HCT116 (cell line): ENCODE results near the gene ABTB1. TPM values are rescaled to one million over a fixed set of nuclear protein-coding genes. Genes with fewer than 3 reads are reported as not detected.

Experiments used
- ATAC-seq: fragments of 200-7000 bp; cut with Tn5 transposase; 2 replicates; pipeline ENCODE4 v1.9.1; 2020; ENCODE audit warnings: mild to moderate bottlenecking, moderate library complexity
- BruUV-seq: library from RNA; stranded (reverse); fragments of 400-500 nt; replicated peaks from 2 replicates; lab custom pipeline; 2021; lab: Mats Ljungman, UMichigan
- CTCF ChIA-PET: fragments of 300-600 bp; sonication (Branson Sonifier 250); formaldehyde crosslinking; loops from one replicate; lab custom pipeline; 2021; ENCODE audit warnings: antibody characterized with exemption; lab: Charles Lee
- POLR2A ChIA-PET: fragments of 300-600, 350-600 bp; sonication (Branson Sonifier 250); formaldehyde crosslinking; loops from one replicate; lab custom pipeline; 2021; ENCODE audit warnings: antibody characterized with exemption; lab: Charles Lee
- RAD21 ChIA-PET, 2 experiments: fragments of 300-600 bp; sonication (Branson Sonifier 250); formaldehyde crosslinking; loops; one replicate each; lab custom pipeline; 2023; ENCODE audit warnings: low total read pairs in 2 of 2; ENCODE audit not compliant: uncharacterized antibody in 2 of 2, unreplicated experiment in 2 of 2, low non-redundant PET in 1 of 2; lab: Charles Lee
- DNase-seq: peaks from one replicate; pipeline ENCODE4 v3.0.0-alpha.2; 2010; ENCODE audit warnings: low read depth, low spot score
- H2AFZ ChIP-seq: fragments of 200-600 bp; shearing (Covaris generic), sonication (generic); 2 replicates; pipeline ENCODE4 v1.6.1; 2017; ENCODE audit warnings: low read depth, mixed run types, mixed read lengths, antibody characterized with exemption, low read length; ENCODE audit not compliant: poor library complexity, severe bottlenecking
- H3K27ac ChIP-seq: 2 replicates; pipeline ENCODE4 v1.5.1; 2012; ENCODE audit warnings: low read depth, low read length
- H3K27me3 ChIP-seq: fragments of 200-600 bp; sonication (generic); 2 replicates; pipeline ENCODE4 v1.6.1; 2016; ENCODE audit warnings: mixed run types, low read length, mixed read lengths; ENCODE audit not compliant: insufficient read depth
- H3K36me3 ChIP-seq, 2 experiments: fragments of 200-500 bp in 1 of 2; fragments of 200-600 bp in 1 of 2; sonication (Bioruptor generic) in 1 of 2; sonication (generic) in 1 of 2; 2 replicates each; pipeline versions ENCODE4 v1.5.1 to v1.6.1; 2014 to 2016; ENCODE audit warnings: low read length in 2 of 2, inconsistent platforms in 1 of 2, mixed read lengths in 1 of 2, mixed run types in 1 of 2; ENCODE audit not compliant: insufficient read depth in 2 of 2, control insufficient read depth in 1 of 2
- H3K4me1 ChIP-seq, 2 experiments: fragments of 200-600 bp in 1 of 2; sonication (generic) in 1 of 2; 2 replicates each; pipeline versions ENCODE4 v1.5.1 to v1.6.1; 2012 to 2017; ENCODE audit warnings: low read length in 2 of 2, inconsistent platforms in 1 of 2, mild to moderate bottlenecking in 1 of 2, mixed read lengths in 1 of 2, mixed run types in 1 of 2, moderate library complexity in 1 of 2; ENCODE audit not compliant: insufficient read depth in 2 of 2, control insufficient read depth in 1 of 2
- H3K4me2 ChIP-seq: fragments of 200-600 bp; sonication (generic); 2 replicates; pipeline ENCODE4 v1.6.1; 2017; ENCODE audit warnings: mixed run types, low read length, mixed read lengths
- H3K4me3 ChIP-seq, 2 experiments: fragments of 200-600 bp in 1 of 2; sonication (generic) in 1 of 2; replicated peaks in 1 of 2; 2 replicates each; pipeline ENCODE4 v1.5.1; 2011 to 2016; ENCODE audit warnings: low read length in 2 of 2, control low read depth in 1 of 2, low read depth in 1 of 2, mild to moderate bottlenecking in 1 of 2, mixed read lengths in 1 of 2, mixed run types in 1 of 2
- H3K79me2 ChIP-seq: fragments of 200-600 bp; sonication (generic); 2 replicates; pipeline ENCODE4 v1.6.1; 2017; ENCODE audit warnings: mild to moderate bottlenecking, mixed run types, low read length, moderate library complexity, mixed read lengths; ENCODE audit not compliant: insufficient read depth
- H3K9ac ChIP-seq: fragments of 200-600 bp; sonication (generic); 2 replicates; pipeline ENCODE4 v1.6.1; 2016; ENCODE audit warnings: low read length, mixed read lengths
- H3K9me2 ChIP-seq: fragments of 200-600 bp; sonication (generic), shearing (Covaris generic); 2 replicates; pipeline ENCODE4 v1.6.1; 2017; ENCODE audit warnings: mixed run types, mild to moderate bottlenecking, moderate library complexity; ENCODE audit not compliant: insufficient read depth
- H3K9me3 ChIP-seq, 2 experiments: fragments of 200-500 bp in 1 of 2; fragments of 200-600 bp in 1 of 2; sonication (Bioruptor generic) in 1 of 2; sonication (generic) in 1 of 2; 2 replicates each; pipeline ENCODE4 v1.6.1; 2014 to 2017; ENCODE audit warnings: low read length in 2 of 2, mixed read lengths in 2 of 2, inconsistent platforms in 1 of 2, low read depth in 1 of 2, mild to moderate bottlenecking in 1 of 2, mixed run types in 1 of 2, moderate library complexity in 1 of 2; ENCODE audit not compliant: control insufficient read depth in 1 of 2, insufficient read depth in 1 of 2
- H4K20me1 ChIP-seq: fragments of 200-600 bp; sonication (generic), shearing (Covaris generic); 2 replicates; pipeline ENCODE4 v1.6.1; 2017; ENCODE audit warnings: mixed run types, mild to moderate bottlenecking, moderate library complexity; ENCODE audit not compliant: insufficient read depth
- CBX3 ChIP-seq: IDR thresholded peaks from 2 replicates; pipeline ENCODE4 v1.6.1; 2012; ENCODE audit warnings: low read depth
- EGR1 ChIP-seq: IDR thresholded peaks from 2 replicates; pipeline ENCODE4 v1.6.1; 2012; ENCODE audit warnings: low read depth
- EZH2 ChIP-seq: fragments of 200-600 bp; sonication (generic); IDR thresholded peaks from 2 replicates; pipeline ENCODE4 v1.6.1; 2017; ENCODE audit warnings: antibody characterized with exemption, mixed run types
- EZH2phosphoT487 ChIP-seq: fragments of 200-600 bp; IDR thresholded peaks from 2 replicates; pipeline ENCODE4 v1.6.1; 2018; ENCODE audit warnings: antibody characterized with exemption, borderline replicate concordance
- POLR2A ChIP-seq: IDR thresholded peaks from 2 replicates; pipeline ENCODE4 v1.7.0; 2011; ENCODE audit warnings: borderline replicate concordance; ENCODE audit not compliant: insufficient read depth, insufficient read length; ENCODE audit errors: extremely low read depth
- POLR2AphosphoS5 ChIP-seq: IDR thresholded peaks from 2 replicates; pipeline ENCODE4 v1.6.1; 2011; ENCODE audit warnings: mild to moderate bottlenecking, low read depth, low read length, moderate library complexity
- RAD21 ChIP-seq: IDR thresholded peaks from 2 replicates; pipeline ENCODE4 v1.6.1; 2012; ENCODE audit warnings: low read depth, mild to moderate bottlenecking
- REST ChIP-seq: IDR thresholded peaks from 2 replicates; pipeline ENCODE4 v1.6.1; 2012; ENCODE audit warnings: low read depth
- SIN3A ChIP-seq: IDR thresholded peaks from 2 replicates; pipeline ENCODE4 v1.6.1; 2012; ENCODE audit warnings: low read depth
- YY1 ChIP-seq: IDR thresholded peaks from 2 replicates; pipeline ENCODE4 v1.6.1; 2011; ENCODE audit warnings: low read length, low read depth, moderate library complexity, mild to moderate bottlenecking; ENCODE audit not compliant: insufficient replicate concordance; ENCODE audit errors: extremely low read depth
- ZFX ChIP-seq: fragments of 450-650 bp; IDR thresholded peaks from 2 replicates; pipeline ENCODE4 v1.6.1; 2017
- ZNF274 ChIP-seq: fragments of 200-500 bp; sonication (Bioruptor generic); IDR thresholded peaks from 2 replicates; pipeline ENCODE4 v1.6.1; 2014; ENCODE audit warnings: mild to moderate bottlenecking, low read depth, low read length, inconsistent platforms
- intact Hi-C: fragments of 100-400 bp; cut with micrococcal nuclease; formaldehyde crosslinking; loops from 2 replicates; pipeline ENCODE4 v1.10.0; 2022
- total RNA-seq: library from RNA; stranded (reverse); gene quantifications from one replicate; pipeline ENCODE4 v1.2.1, GENCODE V29; 2021; ENCODE audit not compliant: unreplicated experiment
- TF ChIP-seq, protein P1 (sequence below): IDR thresholded peaks from 2 replicates; pipeline ENCODE4 v1.6.1; 2011; ENCODE audit warnings: mild to moderate bottlenecking, low read length, moderate library complexity; ENCODE audit not compliant: insufficient replicate concordance; ENCODE audit errors: extremely low read depth
- TF ChIP-seq, protein P2 (sequence below): IDR thresholded peaks from 2 replicates; pipeline ENCODE4 v1.6.1; 2012

The ABTB1 gene
- total RNA-seq, 1 experiment from 2014 or later: 19.4 TPM

DNA sequence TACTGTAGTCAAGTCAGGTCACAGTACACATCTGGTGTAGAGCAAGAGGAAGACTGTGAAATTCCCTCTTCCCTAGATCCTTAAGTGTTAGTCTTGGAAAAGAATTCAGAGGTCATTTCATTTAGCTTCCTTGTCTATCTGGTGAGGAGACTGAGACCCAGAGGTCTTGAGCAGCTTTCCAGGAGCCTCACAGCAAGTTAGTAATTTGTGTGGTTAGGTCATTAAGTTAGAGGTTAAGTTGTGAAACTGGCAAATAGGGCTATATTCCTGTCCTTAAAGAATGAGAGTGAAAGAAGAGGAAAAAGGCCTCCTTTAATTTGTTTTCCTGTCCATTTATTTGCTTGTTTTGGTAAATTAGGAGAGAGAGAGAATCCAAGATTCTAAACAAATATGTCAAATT, 34.8 kb upstream of the ABTB1 start:
- H3K4me2 ChIP-seq: no peak overlapping the region
- CTCF ChIA-PET: no interaction called here
- TF ChIP-seq EZH2phosphoT487 (no peak), POLR2A (no peak), ZFX (no peak)
- TF ChIP-seq, protein P1, sequence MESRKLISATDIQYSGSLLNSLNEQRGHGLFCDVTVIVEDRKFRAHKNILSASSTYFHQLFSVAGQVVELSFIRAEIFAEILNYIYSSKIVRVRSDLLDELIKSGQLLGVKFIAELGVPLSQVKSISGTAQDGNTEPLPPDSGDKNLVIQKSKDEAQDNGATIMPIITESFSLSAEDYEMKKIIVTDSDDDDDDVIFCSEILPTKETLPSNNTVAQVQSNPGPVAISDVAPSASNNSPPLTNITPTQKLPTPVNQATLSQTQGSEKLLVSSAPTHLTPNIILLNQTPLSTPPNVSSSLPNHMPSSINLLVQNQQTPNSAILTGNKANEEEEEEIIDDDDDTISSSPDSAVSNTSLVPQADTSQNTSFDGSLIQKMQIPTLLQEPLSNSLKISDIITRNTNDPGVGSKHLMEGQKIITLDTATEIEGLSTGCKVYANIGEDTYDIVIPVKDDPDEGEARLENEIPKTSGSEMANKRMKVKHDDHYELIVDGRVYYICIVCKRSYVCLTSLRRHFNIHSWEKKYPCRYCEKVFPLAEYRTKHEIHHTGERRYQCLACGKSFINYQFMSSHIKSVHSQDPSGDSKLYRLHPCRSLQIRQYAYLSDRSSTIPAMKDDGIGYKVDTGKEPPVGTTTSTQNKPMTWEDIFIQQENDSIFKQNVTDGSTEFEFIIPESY: no peak
- TF ChIP-seq, all 23 proteins: peak for 0
- RAD21 ChIA-PET: no interaction called here
- DNase-seq (no peak), ATAC-seq (no peak)
- BruUV-seq: no TSS peak
- POLR2A ChIA-PET: no interaction called here
- Histone ChIP-seq H3K4me3 (no peak overlapping the region), H3K9me3 (no peaks in the 10 kb centered on the region), H3K4me1 (peaks cover 0 to 4% of the 10 kb centered on the region in 2 experiments; a peak in 1 of 4 replicates), H3K36me3 (no peaks in the 10 kb centered on the region), H3K27me3 (no peaks in the 10 kb centered on the region), H4K20me1 (no peaks in the 10 kb centered on the region), H3K27ac (no peak overlapping the region), H3K9ac (no peak overlapping the region), H3K79me2 (no peaks in the 10 kb centered on the region), H2AFZ (no peak overlapping the region), H3K9me2 (no peaks in the 10 kb centered on the region)
- intact Hi-C loops: no loop called here

DNA sequence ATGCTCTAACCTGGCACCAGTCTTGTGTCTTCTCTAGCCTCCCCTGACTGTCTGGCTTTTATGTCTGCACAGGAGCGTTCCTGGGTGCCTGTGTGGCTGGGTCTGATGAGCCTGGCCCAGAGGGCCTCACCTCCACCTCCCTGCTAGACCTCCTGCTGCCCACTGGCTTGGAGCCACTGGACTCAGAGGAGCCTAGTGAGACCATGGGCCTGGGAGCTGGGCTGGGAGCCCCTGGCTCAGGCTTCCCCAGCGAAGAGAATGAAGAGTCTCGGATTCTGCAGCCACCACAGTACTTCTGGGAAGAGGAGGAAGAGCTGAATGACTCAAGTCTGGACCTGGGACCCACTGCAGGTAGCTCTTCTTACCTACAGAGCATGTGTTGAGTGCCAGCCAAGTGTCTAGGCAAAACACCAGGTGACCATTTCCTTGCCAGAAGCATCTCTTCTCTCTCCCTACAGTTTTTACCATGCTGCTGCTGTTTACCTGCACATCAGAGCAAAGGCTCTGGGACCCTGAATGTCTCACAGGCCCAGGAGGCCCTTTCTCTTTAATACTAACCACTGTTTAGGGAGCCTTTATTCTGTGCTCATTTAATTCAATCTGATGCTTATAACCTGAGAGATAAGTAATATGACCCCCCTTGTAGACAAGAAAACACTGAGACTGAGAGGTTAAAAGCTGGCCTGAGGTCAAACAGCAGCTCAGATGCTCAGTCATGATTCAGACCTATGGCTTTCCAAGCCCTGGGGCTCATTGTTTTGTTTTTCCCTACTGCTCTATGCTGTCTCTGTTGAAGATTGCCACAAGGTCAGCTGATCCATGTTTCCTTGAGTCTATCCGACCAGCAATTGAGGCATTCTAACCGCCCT, 33.3 kb upstream of the ABTB1 start:
- H3K9me2 ChIP-seq: no peaks in the 10 kb centered on the region
- DNase-seq: no peak
- intact Hi-C loops: no loop called here
- BruUV-seq: no TSS peak
- no peaks in the 10 kb centered on the region for H3K27me3 ChIP-seq
- no peaks in the 10 kb centered on the region for H4K20me1 ChIP-seq
- no peaks in the 10 kb centered on the region for H3K9me3 ChIP-seq
- no peak overlapping the region for H3K9ac ChIP-seq
- 0 out of 2 replicates have a peak, but pooled peaks have one; percentile 16 for ATAC-seq
- ChIA-PET RAD21 (no interaction called here), CTCF (no interaction called here), POLR2A (no interaction called here)
- peaks cover 0 to 4% of the 10 kb centered on the region in 2 experiments; a peak in 1 of 4 replicates for H3K4me1 ChIP-seq
- no peaks in the 10 kb centered on the region for H3K36me3 ChIP-seq
- no peak overlapping the region for H3K4me2 ChIP-seq
- no peak overlapping the region for H2AFZ ChIP-seq
- no peaks in the 10 kb centered on the region for H3K79me2 ChIP-seq
- H3K4me3 ChIP-seq: no peak overlapping the region
- H3K27ac ChIP-seq: no peak overlapping the region
- TF ChIP-seq CBX3 (no peak), ZNF274 (no peak), POLR2AphosphoS5 (no peak), EZH2phosphoT487 (no peak), SIN3A (no peak), YY1 (no peak), EGR1 (no peak), REST (no peak), RAD21 (no peak), EZH2 (no peak)
- TF ChIP-seq, protein P2, sequence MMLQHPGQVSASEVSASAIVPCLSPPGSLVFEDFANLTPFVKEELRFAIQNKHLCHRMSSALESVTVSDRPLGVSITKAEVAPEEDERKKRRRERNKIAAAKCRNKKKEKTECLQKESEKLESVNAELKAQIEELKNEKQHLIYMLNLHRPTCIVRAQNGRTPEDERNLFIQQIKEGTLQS: no peak
